GM12892 (cell line): ENCODE results near the gene DLG1.

Experiments
- POLR2A ChIP-seq: IDR thresholded peaks from 2 replicates; pipeline ENCODE4 v1.6.1; 2011; ENCODE audit warnings: low read depth, low read length, control low read depth
- POLR2AphosphoS5 ChIP-seq: IDR thresholded peaks from 2 replicates; pipeline ENCODE4 v1.6.1; 2011; ENCODE audit warnings: low read depth, low read length, control low read depth
- TAF1 ChIP-seq: IDR thresholded peaks from 2 replicates; pipeline ENCODE4 v1.6.1; 2011; ENCODE audit warnings: low read depth, mild to moderate bottlenecking, control low read depth, low read length, borderline replicate concordance

GRCh38 chr3:197021729-197022404 lies 276.5 kb downstream of the DLG1 start:
- TF ChIP-seq POLR2AphosphoS5 (no peak), POLR2A (no peak), TAF1 (no peak)
